GM23248 (cell line): Measurements from ENCODE around the gene NEK11. TPM values are rescaled to one million over a fixed set of nuclear protein-coding genes. Genes with fewer than 3 reads are reported as not detected.
A peak's percentile ranks its signal among the peaks of the same experiment; 100 is the strongest.

Experiments used
- DNase-seq: peaks from one replicate; pipeline ENCODE4 v3.0.0-alpha.2; 2015
- H2AFZ ChIP-seq: fragments of 200-600 bp; sonication (generic); 2 replicates; pipeline ENCODE4 v1.6.1; 2016; ENCODE audit warnings: antibody characterized with exemption
- H3F3A ChIP-seq: fragments of 200-600 bp; sonication (generic); 2 replicates; pipeline ENCODE4 v1.6.1; 2016; ENCODE audit warnings: mild to moderate bottlenecking, antibody characterized with exemption, mixed run types; ENCODE audit not compliant: insufficient read depth
- H3K27ac ChIP-seq: fragments of 200-600 bp; sonication (generic); 2 replicates; pipeline ENCODE4 v1.5.1; 2016; ENCODE audit warnings: mild to moderate bottlenecking
- H3K27me3 ChIP-seq: fragments of 200-600 bp; sonication (generic); replicated peaks from 2 replicates; pipeline ENCODE4 v1.6.1; 2016; ENCODE audit warnings: mild to moderate bottlenecking; ENCODE audit not compliant: insufficient read depth
- H3K36me3 ChIP-seq: fragments of 200-600 bp; sonication (generic); 2 replicates; pipeline ENCODE4 v1.6.1; 2016; ENCODE audit warnings: low read depth, mild to moderate bottlenecking
- H3K4me1 ChIP-seq: fragments of 200-600 bp; sonication (generic); 2 replicates; pipeline ENCODE4 v1.6.1; 2016; ENCODE audit warnings: mild to moderate bottlenecking; ENCODE audit not compliant: insufficient read depth
- H3K4me2 ChIP-seq: fragments of 200-600 bp; sonication (generic); one replicate; pipeline ENCODE4 v1.6.1; 2016; ENCODE audit warnings: mild to moderate bottlenecking; ENCODE audit not compliant: unreplicated experiment
- H3K4me3 ChIP-seq: fragments of 200-600 bp; sonication (generic); 2 replicates; pipeline ENCODE4 v1.5.1; 2016; ENCODE audit warnings: mild to moderate bottlenecking
- H3K79me2 ChIP-seq: fragments of 200-600 bp; sonication (generic); 2 replicates; pipeline ENCODE4 v1.6.1; 2016; ENCODE audit warnings: mild to moderate bottlenecking; ENCODE audit not compliant: insufficient read depth
- H3K9ac ChIP-seq: fragments of 200-600 bp; sonication (generic); 2 replicates; pipeline ENCODE4 v1.6.1; 2016; ENCODE audit warnings: mild to moderate bottlenecking
- H3K9me2 ChIP-seq: fragments of 200-600 bp; sonication (generic); 2 replicates; pipeline ENCODE4 v1.6.1; 2016; ENCODE audit warnings: mixed run types, mild to moderate bottlenecking, moderate library complexity; ENCODE audit not compliant: insufficient read depth
- H3K9me3 ChIP-seq: fragments of 200-600 bp; sonication (generic); one replicate; pipeline ENCODE4 v1.6.1; 2017; ENCODE audit warnings: low read depth
- H4K20me1 ChIP-seq: fragments of 200-600 bp; sonication (generic); 2 replicates; pipeline ENCODE4 v1.6.0; 2016; ENCODE audit not compliant: insufficient read depth
- EZH2 ChIP-seq: fragments of 200-600 bp; sonication (generic); IDR thresholded peaks from 2 replicates; pipeline ENCODE4 v1.6.1; 2018; ENCODE audit warnings: antibody characterized with exemption, mild to moderate bottlenecking; ENCODE audit not compliant: insufficient read depth, poor library complexity, severe bottlenecking
- EZH2phosphoT487 ChIP-seq: fragments of 200-600 bp; sonication (generic); IDR thresholded peaks from 2 replicates; pipeline ENCODE4 v1.6.1; 2018; ENCODE audit warnings: antibody characterized with exemption, moderate library complexity, mild to moderate bottlenecking, low read depth; ENCODE audit not compliant: insufficient read depth
- WGBS, 2 experiments: methylation state at CpG; one replicate each; pipeline ENCODE4 v1.1.6; 2015 to 2017; ENCODE audit warnings: low lambda C conversion rate in 2 of 2, low coverage in 1 of 2; ENCODE audit errors: missing lambda C conversion rate in 2 of 2; 5-methylcytosine and 5-hydroxymethylcytosine counted together
- in situ Hi-C: fragments of 300-500 bp; cut with MboI; formaldehyde crosslinking; loops from 2 replicates; pipeline ENCODE4 v1.15.0; 2020
- polyA plus RNA-seq: library from polyadenylated mRNA; unstranded; fragments of >200 nt; fragmentation: Nextera tagmentation; extraction: Ambion mirVana; gene quantifications from 2 replicates; pipeline ENCODE4 v1.2.1, GENCODE V29; 2016
- total RNA-seq: library from RNA; depleted of rRNA; stranded (reverse); fragments of >200 nt; shearing (Covaris generic); gene quantifications from 2 replicates; pipeline ENCODE4 v1.2.3, GENCODE V29; 2014

The NEK11 gene
- total and polyA plus RNA-seq, 2 experiments from 2014 or later: 7.6 to 18.5 TPM

DNA sequence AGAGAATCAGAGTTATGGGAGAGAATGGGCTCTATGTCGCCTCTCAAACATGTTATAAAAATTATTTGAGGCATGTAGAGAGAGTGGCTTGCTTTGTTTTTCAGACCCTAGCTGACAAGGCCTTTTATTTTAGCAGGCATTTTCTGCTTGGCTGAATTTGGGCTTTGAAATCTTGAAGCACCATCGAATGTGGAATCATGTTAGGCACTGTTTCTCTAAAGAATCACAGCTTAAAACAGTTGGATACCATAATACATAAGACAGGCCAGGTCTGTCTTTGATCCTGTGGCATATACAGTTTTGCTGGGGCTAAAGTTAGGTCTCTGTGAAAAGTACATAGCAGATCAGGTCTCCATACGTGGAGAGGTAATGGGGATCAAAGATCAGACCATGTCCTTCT lies 142.7 kb downstream of the NEK11 start:
- H3K79me2 ChIP-seq: no peaks in the 10 kb centered on the region
- no peaks in the 10 kb centered on the region for H3K9me2 ChIP-seq
- no peaks in the 10 kb centered on the region for H3K36me3 ChIP-seq
- DNase-seq: no peak
- no peaks in the 10 kb centered on the region for H4K20me1 ChIP-seq
- no peaks in the 10 kb centered on the region for H3K9me3 ChIP-seq
- H3K4me2 ChIP-seq: no peak overlapping the region
- no peak overlapping the region for H3K27ac ChIP-seq
- no peak overlapping the region for H3K9ac ChIP-seq
- 74 to 84% methylated on average over 3 of the region's 3 CpGs for WGBS, 2 experiments
- no peak for TF ChIP-seq EZH2
- no peak for TF ChIP-seq EZH2phosphoT487
- in situ Hi-C loops: no loop called here
- no peak overlapping the region for H3K4me3 ChIP-seq
- H3K4me1 ChIP-seq: no peaks in the 10 kb centered on the region
- H2AFZ ChIP-seq: no peak overlapping the region
- H3F3A ChIP-seq: no peaks in the 10 kb centered on the region
- no peaks in the 10 kb centered on the region for H3K27me3 ChIP-seq

DNA sequence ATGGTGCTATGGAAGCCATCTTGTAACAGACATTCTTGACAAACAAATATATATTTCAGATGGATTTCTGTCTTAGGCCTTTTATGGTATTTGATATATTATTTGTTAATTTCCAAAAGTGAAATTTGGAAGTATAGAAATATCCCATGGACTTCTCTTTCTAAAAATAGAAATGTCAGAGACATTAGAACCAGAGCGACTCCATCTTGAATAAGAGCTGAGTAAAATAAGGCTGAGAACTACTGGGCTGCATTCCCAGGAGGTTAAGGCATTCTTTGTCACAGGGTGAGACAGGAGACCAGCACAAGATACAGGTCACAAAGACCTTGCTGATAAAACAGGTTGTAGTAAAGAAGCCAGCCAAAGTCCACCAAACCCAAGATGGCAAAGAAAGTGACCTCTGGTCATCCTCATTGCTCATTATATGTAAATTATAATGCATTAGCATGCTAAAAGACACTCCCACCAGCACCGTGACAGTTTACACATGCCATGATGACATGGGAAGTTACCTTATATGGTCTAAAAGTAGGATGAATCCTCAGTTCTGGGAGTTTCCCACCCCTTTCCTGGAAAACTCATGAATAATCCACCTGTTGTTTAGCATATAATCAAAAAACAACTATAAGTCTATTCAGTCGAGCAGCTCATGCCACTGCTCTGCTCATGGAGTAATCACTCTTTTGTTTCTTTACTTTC lies 146.0 kb downstream of the NEK11 start:
- in situ Hi-C loops: no loop called here
- no peak for DNase-seq
- H3K36me3 ChIP-seq: no peaks in the 10 kb centered on the region
- H3K9me2 ChIP-seq: no peaks in the 10 kb centered on the region
- no peak overlapping the region for H3K27ac ChIP-seq
- H3K4me2 ChIP-seq: no peak overlapping the region
- H3K4me3 ChIP-seq: no peak overlapping the region
- H3F3A ChIP-seq: no peaks in the 10 kb centered on the region
- H3K4me1 ChIP-seq: peaks cover 8% of the 10 kb centered on the region; the same call in 1 of the 2 replicates
- H4K20me1 ChIP-seq: no peaks in the 10 kb centered on the region
- no peak overlapping the region for H2AFZ ChIP-seq
- no peaks in the 10 kb centered on the region for H3K79me2 ChIP-seq
- H3K9me3 ChIP-seq: no peaks in the 10 kb centered on the region
- H3K9ac ChIP-seq: no peak overlapping the region
- no peak for TF ChIP-seq EZH2phosphoT487
- 74 to 80% methylated on average over 3 of the region's 3 CpGs for WGBS, 2 experiments
- no peaks in the 10 kb centered on the region for H3K27me3 ChIP-seq

DNA sequence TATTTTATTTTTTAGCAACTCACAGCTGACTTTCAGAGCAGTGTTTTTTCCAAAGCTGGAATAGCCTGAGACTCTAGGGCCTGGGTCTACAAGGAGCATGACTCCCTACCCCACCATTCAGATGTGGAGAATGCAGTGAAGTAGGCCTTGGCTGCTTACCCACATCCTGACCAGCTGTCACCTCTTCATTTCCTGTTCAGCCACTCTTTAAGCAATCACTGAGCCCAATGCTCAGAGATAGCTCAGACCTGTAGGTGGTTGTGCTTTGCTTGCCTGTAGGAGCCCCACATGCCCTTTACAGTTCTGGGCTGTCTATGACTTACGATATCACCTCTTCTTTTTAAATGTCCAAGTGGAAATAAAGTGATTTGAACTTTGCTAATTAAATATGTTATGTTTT lies 148.1 kb downstream of the NEK11 start:
- Histone ChIP-seq H3K4me1 (peaks cover 8% of the 10 kb centered on the region; the same call in 1 of the 2 replicates), H3K9ac (no peak overlapping the region), H3K4me3 (no peak overlapping the region), H3K9me3 (no peaks in the 10 kb centered on the region), H3K4me2 (no peak overlapping the region), H3K36me3 (no peaks in the 10 kb centered on the region), H3K27me3 (no peaks in the 10 kb centered on the region), H3K9me2 (0 out of 2 replicates have a peak, but pooled peaks cover 2% of the 10 kb centered on the region), H3K27ac (no peak overlapping the region), H4K20me1 (no peaks in the 10 kb centered on the region), H3K79me2 (no peaks in the 10 kb centered on the region), H3F3A (no peaks in the 10 kb centered on the region), H2AFZ (no peak overlapping the region)
- peak; percentile 9 for DNase-seq
- WGBS, 2 experiments: 97 to 100% methylated on average over 1 of the region's 1 CpG
- in situ Hi-C loops: no loop called here
- TF ChIP-seq EZH2 (no peak), EZH2phosphoT487 (no peak)

DNA sequence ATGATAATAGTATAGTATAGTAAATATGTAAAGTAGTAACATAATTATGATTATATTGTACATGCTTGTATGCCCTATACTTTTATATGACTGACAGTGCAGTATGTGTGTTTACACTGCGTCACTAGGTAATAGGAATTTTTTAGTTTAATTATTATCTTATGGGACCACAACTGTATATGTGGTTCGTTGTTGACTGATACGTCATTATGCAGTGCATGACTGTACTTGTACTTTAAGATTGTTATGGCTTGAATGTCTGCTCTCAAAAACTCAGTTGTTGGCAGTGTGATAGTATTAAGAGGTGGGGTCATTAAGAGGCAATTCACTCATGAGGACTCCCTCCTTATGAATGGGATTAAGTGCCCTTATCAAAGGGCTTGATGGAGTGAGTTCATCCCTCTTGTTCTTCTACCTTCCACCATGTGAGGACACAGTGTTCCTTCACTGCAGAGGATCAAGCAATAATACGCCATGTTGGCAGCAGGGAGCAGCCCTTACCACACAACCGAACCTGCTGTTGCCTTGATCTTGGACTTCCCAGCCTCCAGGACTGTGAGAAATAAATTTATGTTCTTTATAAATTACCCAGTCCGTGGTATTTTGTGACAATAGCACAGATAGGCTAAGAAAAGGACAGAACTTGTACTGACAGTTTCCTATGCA lies 152.2 kb downstream of the NEK11 start:
- no peaks in the 10 kb centered on the region for H3K79me2 ChIP-seq
- no peak overlapping the region for H3K4me2 ChIP-seq
- H3K36me3 ChIP-seq: no peaks in the 10 kb centered on the region
- no peaks in the 10 kb centered on the region for H3K9me3 ChIP-seq
- DNase-seq: no peak
- no peaks in the 10 kb centered on the region for H3K27me3 ChIP-seq
- in situ Hi-C loops: no loop called here
- H2AFZ ChIP-seq: no peak overlapping the region
- H3K4me3 ChIP-seq: no peak overlapping the region
- WGBS, 2 experiments: 81% methylated on average over 6 of the region's 6 CpGs
- H3K27ac ChIP-seq: no peak overlapping the region
- peaks cover 8% of the 10 kb centered on the region; the same call in 1 of the 2 replicates for H3K4me1 ChIP-seq
- H3K9me2 ChIP-seq: 0 out of 2 replicates have a peak, but pooled peaks cover 2% of the 10 kb centered on the region
- H4K20me1 ChIP-seq: no peaks in the 10 kb centered on the region
- no peak overlapping the region for H3K9ac ChIP-seq
- no peaks in the 10 kb centered on the region for H3F3A ChIP-seq
- TF ChIP-seq EZH2: no peak
- no peak for TF ChIP-seq EZH2phosphoT487
